ENCODE data around the gene LMO7.

LMO7 gene

DNA sequence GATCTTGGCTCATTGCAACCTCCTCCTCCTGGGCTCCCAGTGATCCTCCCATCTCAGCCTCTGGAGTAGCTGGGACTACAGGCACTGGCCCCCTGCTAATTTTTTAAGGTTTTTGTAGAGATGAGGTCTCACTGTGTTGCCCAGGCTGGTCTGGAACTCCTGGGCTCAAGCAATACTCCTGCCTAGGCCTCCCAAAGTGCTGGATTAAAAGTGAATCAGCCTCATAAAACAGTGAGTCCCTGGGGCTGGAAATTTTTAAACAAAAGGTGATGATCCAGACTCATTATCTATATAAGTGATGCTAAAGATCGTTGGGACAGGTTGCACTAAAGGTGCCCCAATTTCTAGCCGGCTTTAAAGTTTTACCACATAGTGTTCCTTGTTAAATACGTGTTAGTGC lies 112.7 kb downstream of the LMO7 start:
- DNase-seq, result no peak

DNA sequence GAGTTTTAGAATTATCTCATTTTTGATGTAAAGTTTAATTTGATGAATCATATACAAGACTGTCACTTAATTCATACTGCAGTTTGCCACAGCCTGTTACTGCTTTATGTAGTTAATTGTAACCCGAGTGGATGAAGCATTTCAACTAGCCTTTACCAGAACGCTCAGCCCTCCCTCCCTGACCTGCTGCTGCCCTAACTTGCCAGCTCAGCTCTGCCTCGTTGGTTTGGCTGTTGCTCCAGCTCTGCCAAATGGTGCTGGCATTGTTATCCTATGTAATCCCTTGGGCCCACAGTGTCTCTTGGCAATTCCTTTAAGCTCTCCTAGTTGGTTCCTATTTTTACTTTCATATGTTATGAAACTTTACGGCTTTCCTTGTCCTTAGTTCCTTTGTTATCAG lies 113.3 kb downstream of the LMO7 start:
- no peak for DNase-seq

DNA sequence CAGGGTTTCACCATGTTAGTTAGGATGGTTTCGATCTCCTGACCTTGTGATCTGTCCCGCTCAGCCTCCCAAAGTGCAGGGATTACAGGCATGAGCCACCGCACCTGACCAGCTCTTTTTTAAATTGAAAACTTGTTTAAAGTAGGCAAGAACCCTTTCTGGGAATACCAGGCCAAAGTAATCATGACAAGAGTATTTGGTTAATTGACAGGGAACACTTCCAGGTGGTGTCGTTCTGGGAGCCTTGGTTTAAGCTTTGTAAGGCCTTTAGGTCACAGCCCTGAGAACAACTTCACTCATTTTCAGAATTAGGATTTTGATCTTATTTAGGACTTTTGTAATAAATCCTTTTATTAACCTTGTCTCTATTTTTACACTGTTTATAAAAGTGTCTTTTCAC lies 115.2 kb downstream of the LMO7 start:
- DNase-seq, result no peak

DNA sequence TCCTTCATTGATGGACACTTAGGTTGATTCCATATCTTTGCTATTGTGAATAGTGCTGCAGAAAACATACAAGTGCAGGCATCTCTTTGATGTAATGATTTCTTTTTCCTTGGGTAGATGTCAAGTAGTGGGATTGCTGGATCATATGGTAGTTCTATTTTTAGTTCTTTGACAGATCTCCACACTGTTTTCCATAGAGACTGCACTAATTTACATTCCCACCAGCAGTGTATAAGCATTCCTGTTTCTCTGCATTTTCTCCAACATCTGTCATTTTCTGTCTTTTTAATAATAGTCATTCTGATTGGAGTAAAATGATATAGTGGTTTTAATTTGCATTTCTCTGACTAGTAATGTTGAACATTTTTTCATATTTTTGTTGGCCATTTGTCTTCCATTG lies 116.7 kb downstream of the LMO7 start:
- DNase-seq, result no peak

DNA sequence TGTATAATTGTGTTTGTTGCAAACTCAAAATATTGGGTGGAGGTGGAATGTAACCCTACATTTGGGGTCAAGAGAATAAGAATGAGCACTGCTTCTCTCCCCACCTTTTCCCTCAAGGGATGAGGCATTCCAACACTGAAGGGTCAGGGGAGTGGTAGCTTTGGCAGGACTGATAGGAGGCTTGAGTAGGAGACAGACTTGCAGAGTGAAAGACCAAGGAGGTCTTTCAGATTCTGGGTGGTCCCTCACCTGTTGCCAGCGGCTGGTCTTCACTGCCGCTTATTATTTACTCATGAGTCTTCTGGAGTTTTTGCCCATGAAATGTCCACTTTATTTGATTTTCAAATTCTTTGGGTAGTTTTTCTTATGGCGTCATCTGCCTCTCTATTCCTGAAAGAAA lies 118.8 kb downstream of the LMO7 start:
- no peak for DNase-seq

DNA sequence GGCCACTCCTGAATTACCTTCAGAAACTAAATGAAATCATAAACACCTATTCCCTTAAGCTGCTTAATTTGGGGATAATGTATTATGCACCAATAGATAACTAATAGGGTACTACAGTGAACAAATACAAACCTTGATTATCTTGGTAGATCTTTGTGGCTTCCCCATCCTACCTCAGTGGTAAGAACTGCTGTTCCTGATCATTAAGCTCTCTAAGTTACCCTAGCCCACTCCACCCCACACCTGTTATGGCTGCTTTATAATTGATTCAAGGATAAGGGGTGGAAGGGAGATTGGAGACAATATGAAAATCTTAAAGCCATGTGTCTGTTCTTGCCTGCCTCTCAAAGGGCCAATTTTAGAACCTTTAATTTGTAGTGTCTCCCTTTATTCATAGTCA lies 121.2 kb downstream of the LMO7 start:
- DNase-seq, result no peak

DNA sequence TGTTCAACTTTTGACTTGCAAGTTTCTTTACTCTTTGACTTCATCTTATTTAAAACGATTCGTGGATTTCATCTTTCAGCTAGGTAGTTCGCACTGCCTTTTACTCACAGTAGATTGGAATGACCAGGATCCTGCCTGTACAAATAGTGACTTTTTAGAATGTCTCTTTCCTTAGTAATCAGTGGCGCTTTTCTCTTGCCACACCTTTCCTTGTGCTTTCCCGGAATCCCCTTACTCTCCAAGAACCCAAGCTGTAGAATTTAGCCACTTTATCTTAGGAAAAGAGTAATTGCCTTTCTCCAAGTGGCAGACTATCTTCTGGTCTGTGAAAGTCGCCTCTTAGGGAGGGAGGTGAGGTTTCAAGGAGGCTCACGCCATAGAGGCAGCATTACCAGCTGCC lies 123.4 kb downstream of the LMO7 start:
- no peak for DNase-seq

DNA sequence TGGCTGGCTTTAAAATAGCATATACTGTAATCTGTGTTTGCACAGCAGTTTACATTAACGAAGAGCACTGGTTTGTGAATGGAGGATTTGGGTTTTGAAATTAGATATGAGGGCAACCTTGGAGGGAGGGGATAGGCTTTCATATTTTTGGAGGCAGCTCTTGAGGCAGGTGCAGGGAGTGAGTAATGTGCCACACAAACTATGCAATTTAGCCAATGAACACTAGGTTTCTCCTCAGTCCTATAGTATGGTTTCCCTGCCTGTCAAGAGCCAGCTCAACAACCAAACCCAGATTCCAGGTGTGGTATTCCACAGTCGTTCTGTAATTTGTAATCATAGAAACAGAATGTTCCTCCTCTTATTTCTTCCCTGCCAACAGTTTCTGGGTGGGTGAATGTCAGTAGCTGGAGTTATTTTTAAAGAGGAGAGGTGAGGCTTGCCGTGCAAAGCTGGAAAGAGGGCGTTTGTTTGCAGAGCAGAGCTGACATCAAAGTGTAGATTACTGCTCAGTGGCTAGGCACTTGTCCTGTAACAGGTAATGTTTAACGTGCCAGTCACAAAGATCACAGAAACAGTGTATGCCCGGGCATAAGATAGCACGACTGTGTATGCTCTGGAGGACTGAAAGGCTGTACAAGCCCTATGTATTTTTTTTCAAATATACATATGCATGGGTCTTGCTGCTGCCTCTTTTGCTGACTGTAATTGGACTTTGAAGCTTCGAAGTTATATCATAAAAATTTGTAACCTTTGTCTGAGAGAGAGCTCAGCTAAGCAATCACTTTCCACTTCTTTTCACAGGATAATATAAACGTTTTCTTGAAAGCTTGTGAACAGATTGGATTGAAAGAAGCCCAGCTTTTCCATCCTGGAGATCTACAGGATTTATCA lies 124.2 kb downstream of the LMO7 start:
- DNase-seq, result no peak

DNA sequence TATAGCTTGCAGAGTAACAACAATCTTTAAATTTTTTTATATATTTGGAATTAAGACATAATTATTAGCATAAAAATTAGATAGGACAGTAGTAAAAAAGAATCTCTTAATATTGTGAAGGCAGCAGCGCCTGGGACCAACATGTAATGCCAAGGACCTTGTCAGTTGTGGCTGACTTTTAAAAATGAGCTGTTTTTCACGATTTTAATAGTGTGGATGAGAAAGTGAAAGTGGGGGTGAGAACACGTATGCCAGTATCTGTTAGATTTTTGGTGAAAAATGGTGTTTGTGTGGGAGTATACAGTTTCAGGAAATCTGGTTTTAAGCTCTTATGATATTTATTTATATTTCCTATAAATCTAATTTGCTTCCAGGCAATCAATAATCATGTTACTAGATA lies 125.2 kb downstream of the LMO7 start:
- DNase-seq, result peak; percentile 18

DNA sequence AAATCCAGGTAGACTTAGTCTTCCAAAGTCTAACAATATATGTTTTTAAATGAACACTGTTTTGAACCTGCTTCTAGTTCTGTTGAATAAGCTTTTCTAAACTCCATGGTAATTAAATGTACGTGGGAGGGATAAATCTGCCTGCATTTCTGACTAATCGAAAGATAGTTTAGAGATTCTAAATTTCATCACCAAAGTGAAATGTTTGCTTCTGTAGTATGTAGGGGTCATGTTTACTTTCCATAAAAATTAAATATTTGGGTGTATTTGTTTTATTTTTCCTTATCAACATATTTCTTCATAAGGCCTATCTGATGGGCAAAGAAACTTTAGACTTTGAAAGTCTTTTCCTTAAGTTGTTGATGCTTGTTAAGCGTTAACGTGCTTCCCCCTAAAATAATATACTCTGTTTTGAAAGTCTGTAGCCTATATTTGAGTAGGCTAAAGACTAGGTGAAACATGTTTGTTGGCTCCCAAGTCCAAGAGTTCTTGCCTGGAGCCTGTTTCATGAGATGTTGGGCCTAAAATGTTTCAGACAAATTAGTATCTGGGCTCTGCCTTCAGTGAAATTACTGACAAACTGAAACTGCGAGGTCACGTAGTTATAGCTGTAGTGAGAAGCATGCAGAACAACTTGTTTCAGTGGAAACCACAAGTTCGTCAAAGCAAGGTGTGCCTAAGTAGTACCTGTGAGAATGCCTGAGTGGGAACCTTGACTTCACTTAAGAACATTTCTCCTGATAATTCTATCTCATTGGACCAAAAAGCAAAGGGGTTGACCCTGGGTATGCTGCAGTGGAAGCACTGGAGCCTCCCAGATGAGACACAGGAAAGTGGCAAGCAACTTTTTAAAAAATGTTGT lies 126.2 kb downstream of the LMO7 start:
- no peak for DNase-seq

DNA sequence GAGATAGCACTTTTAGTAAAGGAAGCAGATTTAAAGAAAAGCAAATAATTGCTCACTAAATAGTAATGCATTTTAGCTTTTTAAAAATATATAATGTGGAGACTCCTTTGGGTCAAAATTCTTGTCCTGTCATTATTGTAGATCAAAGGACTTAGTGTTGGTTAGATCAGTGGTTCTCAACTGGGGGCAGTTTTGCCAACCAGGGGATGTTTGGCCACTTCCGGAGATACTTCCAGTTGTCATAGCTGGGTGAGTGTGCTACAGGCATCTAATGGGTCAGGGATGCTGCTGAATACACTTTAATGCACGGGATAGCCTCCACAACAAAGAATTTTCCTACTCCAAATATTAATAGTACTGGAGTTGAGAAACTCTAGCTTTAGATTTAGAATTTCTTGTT lies 126.8 kb downstream of the LMO7 start:
- no peak for DNase-seq

DNA sequence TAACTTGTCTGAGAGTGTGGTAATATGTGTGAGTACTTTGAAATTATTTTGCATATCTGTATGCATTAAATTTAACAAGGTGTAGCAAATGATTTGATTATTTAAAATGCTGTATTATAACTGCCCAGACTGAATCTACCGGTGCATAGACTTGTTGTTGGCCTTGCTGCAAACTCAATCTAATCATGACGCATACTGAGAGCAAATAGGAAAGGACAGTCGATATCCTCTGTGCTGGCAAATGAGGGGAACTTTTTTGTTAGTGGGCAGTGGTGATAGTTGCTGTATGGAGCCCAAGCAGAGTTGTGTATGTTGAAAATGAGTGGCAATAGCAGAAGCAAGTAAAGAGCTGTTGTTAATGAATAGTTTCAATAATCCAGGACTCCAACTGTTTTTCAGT lies 127.4 kb downstream of the LMO7 start:
- no peak for DNase-seq

DNA sequence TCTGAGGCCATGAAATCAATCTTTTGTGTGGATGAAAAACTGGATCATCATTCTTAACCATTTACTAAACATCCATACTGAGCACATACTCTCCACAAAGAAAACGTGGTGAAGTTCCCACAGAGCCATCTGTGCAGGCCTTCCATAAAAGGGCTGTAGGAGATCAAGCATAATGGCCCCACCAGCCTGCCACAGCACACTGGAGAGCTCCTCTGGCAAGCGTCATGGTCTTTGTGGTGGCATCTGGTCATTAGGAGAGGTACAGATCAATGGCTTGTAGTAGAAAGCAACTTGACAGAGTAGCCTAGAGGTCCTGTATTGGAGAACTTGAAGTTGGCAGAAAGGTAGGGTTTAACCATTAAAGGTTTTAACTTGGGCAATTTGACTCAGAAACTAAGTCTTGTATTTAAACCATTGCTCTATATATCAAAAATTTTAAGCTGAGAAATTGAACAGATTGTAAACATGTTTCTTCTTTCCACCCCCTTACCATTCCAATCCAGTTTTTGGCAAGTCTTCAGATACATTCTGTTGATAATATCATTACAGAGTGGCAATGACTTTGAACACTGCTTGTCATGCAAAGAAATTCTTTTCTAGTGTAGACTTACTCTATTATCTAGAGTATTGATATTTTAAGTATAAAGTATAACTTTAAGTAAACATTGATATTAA lies 128.3 kb downstream of the LMO7 start:
- no peak for DNase-seq

DNA sequence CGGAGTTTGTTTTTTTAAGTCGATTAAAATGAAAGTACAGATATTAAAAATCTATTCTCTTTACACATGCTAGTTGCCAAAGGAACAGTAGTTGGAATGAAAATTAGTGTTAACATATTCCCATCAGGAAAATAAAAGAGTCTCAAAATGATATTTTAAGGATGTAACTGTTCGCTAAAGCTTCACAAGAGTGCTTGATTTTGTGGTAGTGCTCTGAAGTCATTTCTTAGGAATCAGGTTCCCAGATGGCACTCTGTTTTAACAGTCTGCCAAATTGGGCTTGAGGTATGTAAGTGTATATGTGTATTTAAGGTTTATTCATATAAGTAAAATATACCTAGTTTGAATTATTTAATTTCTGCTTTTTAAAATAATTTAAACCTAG lies 128.8 kb downstream of the LMO7 start:
- DNase-seq, result no peak

DNA sequence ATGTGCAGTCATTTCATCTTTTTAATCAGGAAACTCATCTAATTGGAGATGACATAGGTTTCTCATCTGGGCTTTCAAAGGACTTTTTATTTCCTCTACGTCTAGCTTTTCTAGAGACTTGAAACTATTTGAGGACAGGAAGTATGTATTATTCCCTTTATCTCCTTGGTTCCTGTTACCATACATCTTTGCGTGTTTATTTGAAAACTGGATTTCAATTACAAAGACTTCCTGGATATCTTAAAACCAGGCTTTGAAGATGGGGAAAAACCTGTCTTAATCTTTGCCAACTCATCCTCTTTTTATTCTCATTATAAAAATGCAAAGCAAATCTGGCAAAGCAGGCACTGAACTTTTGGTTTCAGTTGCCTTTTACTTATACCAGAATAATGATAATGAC lies 130.5 kb downstream of the LMO7 start:
- peak; percentile 32 for DNase-seq

DNA sequence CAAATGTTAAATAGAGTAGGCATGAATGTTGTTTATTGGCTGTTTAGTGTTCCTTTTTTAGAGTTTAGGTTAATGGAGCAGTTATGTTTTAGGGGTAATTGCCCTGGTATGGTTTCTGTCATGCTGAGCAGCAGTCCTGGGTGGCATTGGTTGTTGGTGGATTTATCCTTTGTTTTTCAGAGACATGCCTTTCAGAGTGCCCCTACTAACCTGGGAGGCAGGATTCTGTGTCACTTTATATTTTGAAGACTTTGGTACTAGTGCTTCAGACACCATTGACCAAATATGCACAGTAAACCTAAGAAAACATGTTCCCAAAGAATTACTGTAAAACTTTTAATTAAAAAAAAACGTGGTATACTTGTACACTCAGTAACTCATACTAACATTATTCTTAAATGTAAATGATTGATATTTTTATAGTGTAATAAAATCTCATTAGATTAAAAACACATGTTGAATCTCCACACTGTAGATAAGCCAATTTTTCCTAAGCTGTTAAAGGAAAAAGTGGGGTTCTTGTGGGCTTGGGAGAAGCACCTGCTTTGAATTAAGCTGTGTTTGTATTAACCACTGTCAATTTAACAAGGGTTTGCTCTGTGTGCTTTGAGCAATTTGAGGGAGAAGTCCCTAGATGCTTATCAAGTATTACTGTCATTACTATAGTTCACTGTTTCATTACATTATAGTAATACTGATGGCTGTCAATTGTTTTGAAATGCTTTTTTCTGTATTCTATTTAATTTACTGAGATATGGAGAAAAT lies 133.2 kb downstream of the LMO7 start:
- no peak for DNase-seq

DNA sequence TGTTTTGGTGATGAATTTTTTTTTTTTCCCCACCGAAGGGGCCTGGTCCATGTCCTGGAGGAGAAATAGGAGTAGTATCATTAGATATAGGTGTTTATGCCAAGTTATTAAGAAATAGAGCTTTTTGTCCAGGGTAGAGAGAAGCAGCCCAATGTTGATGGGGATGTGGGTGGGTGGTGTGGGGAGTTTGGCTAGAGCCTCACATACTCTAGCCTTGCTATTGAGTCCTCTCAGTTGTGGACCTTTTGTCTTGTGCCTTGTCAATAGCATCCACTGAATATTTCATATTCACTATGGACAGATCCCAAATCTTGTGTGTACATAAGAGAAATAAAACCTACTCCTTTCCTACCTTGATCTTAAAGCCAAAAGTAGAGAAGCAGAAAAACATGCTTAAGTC lies 134.0 kb downstream of the LMO7 start:
- no peak for DNase-seq

DNA sequence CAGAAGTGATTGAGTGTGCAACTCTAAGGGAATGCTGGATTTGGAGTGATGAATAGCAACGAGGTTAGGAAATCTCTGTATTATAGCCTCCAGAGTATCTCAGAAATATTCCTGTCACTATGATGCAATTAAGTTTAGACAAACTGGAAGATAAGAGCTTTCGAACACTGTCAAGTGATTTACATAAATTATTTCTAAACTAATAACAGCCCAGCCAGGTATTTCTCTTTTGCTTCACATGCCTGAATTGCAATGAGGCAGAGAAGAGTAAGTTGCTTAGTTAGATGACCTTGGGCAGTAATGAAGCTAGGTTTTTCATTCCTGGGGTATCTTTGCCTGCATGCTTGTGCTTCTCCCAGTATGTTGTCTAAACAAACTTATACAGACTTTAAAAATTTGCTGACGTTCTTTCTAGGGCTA lies 134.5 kb downstream of the LMO7 start:
- no peak for DNase-seq

DNA sequence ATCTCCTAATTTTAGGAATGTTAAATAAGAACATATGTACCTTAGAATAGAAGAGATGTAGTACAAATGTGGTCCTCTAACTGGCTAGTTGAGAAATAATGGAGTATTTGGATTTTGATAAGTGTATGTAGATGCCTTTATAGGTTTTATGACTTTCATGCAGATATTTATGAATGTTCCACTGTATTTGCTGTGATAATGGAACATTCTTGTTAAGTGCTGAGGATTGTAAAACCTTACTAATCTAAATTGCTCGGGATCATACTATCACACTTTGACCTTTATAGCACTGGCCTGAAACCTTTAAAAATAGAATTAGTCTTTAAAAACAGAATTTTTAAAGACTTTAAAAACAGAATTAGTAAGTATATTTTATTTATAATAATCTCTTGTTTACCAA lies 135.1 kb downstream of the LMO7 start:
- DNase-seq, result no peak

DNA sequence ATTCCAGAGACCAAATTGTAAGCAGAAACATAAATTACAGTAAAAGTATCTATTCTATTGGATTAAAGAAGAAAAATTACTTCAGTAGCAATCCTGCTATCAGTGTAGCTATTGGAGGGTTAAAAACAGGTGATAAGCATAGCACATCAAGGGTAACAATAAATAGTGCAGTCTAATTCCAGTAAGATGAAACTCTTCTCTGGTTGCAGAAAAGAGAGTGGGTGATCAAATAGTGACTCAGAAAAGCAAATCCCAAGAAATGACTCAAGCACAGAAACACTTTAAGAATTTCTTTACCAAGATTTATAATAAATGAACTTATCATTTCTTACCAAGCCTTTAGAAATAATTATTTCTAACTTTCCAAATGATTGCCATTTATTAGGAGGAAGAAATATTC lies 135.7 kb downstream of the LMO7 start:
- peak; percentile 37 for DNase-seq

DNA sequence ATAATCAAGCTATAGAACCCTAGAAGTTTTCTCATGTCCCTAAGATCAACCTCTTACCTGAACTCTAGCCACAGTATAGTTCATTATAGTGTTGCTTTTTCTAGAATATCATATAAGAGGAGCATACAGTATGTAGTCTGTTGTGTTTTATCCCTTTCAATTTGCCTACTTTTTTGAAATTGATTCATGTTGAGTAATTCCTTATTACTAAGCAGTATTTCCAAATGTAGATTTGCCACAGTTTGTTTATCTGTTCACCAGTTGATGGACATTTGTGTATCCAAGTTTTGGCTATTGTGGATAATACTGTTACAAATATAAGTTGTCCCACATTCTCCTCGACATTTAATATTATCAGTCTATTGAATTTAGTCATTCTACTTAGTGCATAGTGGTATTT lies 138.0 kb downstream of the LMO7 start:
- no peak for DNase-seq

DNA sequence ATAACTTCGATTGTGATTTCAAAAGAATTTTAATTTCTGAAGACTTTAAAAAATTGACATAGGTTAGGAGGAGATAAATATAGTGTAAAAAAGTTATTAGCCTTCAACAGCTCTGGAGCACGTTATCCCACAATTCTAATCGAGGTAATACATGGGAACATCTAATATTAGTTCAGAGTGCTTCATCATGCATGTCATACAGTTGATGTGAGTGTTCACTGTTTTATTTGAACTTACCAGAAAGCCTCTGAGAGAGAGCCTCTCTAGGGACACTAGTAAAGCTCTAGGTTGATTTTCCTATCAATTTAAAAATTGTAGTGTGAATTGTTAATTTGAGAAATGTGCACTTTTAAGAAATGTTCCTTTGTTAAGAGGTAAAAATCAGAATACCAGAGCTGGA lies 140.4 kb downstream of the LMO7 start:
- no peak for DNase-seq

DNA sequence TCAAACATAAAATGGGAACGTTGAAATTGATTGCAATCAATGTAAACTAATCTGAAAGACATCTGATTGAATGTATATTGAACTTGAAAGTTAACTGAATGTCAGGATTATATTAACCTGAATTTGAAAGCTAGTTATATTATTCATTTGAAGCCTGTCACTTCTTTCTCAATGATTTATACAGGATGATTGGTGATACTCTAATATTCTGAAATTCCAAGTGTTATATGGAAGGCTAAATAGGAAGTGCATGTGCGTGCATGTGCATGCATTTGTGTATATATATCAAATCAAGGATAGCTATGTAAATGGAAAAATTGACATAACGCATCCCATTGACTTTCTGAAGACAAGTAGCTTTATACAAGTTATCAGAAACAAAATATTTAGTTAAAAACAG lies 143.3 kb downstream of the LMO7 start:
- no peak for DNase-seq

Data from suppressor macrophage treated with lipopolysaccharide for 4 hours (primary cell).